Heart left ventricle (tissue), 13 donors: ENCODE data around the gene CYTH1.

Experiments
- POLR2A ChIP-seq, 2 donors: fragments of 450-650 bp; IDR thresholded peaks; one replicate each; pipeline ENCODE4 v1.6.1; 2017; ENCODE audit warnings: antibody characterized with exemption in 2 of 2, mild to moderate bottlenecking in 2 of 2, moderate library complexity in 2 of 2
- TF ChIP-seq, protein P1 (sequence below), 12 donors: fragments of 200-600 bp; sonication (generic) in 4 of 12; IDR thresholded peaks; one replicate each; pipeline versions ENCODE4 v1.5.0 to v1.8.0; 2018 to 2022; ENCODE audit warnings: antibody characterized with exemption in 12 of 12, mild to moderate bottlenecking in 5 of 12
- donor health status: ischemic (EF 13 %, LVEDD 7.1; RV severe dilation, severe dysfunction).
- donor health status: DM: no; HTN: yes; CAD: no.
- donor health status: DM: no; HTN: no; CAD: no.
- donor health status: ischemic (EF 25% LVEDD 6.9; RV normal size, moderate dysfunction).
- donor health status: ischemic (EF 25% LVEDD 5.7; RV mildly dilated, moderate dysfunction).
- donor health status: ischemic (EF 35%, LVEDD 5.7; RV mildly dilated, moderate dysfunction).
- donor health status: nonischemic (EF 11% LVEDD 7.7; RV severe dilation, severe dysfunction).
- donor health status: DM: yes; HTN: yes; CAD: no.
- donor health status: PGD.
- donor health status: ischemic (EF 29% LVEDD 5.4; RV normal size, mild dysfunction).
- donor health status: nonischemic (EF 23%, LVEDD 6.1; RV moderate dilation, normal function).

DNA sequence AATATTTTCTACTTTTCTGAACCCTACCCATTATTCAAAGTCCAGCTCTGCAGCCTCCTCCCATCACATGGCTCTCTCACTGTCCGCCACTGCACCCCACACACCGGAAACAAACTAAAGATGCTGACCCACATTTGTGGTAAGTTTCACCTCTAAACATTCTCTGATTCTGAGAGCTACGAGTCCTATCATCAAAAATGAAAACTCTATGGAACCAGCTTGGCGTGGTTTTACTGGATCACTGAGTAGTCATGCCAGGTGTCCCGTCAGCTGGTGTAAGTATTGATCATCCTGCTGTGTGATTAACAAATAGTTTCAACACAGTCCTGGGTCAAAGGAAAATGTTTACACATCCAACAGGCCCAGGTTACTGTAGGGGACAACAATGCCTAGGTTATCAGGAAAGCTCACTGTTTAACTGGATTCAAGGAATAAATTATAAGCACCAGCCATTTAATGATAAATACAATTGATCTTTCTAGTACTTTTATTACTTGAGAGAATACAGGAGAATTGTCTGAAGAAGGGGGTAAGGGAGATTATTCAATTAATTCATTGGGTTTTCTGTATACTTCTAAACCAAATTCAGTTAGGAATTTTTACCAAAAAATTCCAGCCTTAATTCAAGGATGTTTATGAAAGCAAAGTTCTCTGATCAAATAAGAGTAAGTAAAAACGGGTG lies 33.9 kb downstream of the CYTH1 start:
- TF ChIP-seq, protein P1, sequence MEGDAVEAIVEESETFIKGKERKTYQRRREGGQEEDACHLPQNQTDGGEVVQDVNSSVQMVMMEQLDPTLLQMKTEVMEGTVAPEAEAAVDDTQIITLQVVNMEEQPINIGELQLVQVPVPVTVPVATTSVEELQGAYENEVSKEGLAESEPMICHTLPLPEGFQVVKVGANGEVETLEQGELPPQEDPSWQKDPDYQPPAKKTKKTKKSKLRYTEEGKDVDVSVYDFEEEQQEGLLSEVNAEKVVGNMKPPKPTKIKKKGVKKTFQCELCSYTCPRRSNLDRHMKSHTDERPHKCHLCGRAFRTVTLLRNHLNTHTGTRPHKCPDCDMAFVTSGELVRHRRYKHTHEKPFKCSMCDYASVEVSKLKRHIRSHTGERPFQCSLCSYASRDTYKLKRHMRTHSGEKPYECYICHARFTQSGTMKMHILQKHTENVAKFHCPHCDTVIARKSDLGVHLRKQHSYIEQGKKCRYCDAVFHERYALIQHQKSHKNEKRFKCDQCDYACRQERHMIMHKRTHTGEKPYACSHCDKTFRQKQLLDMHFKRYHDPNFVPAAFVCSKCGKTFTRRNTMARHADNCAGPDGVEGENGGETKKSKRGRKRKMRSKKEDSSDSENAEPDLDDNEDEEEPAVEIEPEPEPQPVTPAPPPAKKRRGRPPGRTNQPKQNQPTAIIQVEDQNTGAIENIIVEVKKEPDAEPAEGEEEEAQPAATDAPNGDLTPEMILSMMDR (IDR thresholded peaks at IDR 0.05), result no peak
- no peak for TF ChIP-seq POLR2A (IDR thresholded peaks at IDR 0.05)
